Thyroid gland (tissue), 4 donors: Measurements from ENCODE around the gene CD3E.

Experiments
- CTCF ChIP-seq, 6 experiments: fragments of 200-600 bp in 3 of 6; fragments of 450-650 bp in 3 of 6; sonication (generic) in 3 of 6; IDR thresholded peaks; one replicate each; pipeline ENCODE4 v1.5.1; 2016 to 2019; ENCODE audit warnings: antibody characterized with exemption in 6 of 6, mild to moderate bottlenecking in 2 of 6, inconsistent platforms in 1 of 6, moderate library complexity in 1 of 6
- POLR2A ChIP-seq, 2 donors: fragments of 450-650 bp; IDR thresholded peaks; one replicate each; pipeline ENCODE4 v1.6.1; 2017; ENCODE audit warnings: antibody characterized with exemption in 2 of 2, mild to moderate bottlenecking in 2 of 2, moderate library complexity in 1 of 2

GRCh38 chr11:118274186-118274585 is 30.3 kb upstream of the CD3E start:
- no peak for TF ChIP-seq CTCF (IDR thresholded peaks at IDR 0.05)
- TF ChIP-seq POLR2A (IDR thresholded peaks at IDR 0.05): no peak
